OCI-LY7 (cell line): ENCODE data around the gene ZNF746. TPM values are rescaled to one million over a fixed set of nuclear protein-coding genes. Genes with fewer than 3 reads are reported as not detected.

Experiments
- BruUV-seq: library from RNA; stranded (reverse); fragments of 400-500 nt; replicated peaks from 2 replicates; lab custom pipeline; 2021; lab: Mats Ljungman, UMichigan
- CTCF ChIA-PET: fragments of 300-600 bp; sonication (Branson Sonifier 250); formaldehyde crosslinking; loops from one replicate; lab custom pipeline; 2022; ENCODE audit warnings: antibody characterized with exemption; ENCODE audit not compliant: unreplicated experiment; lab: Charles Lee
- POLR2A ChIA-PET: fragments of 300-600 bp; sonication (Branson Sonifier 250); formaldehyde crosslinking; loops from one replicate; lab custom pipeline; 2022; ENCODE audit warnings: antibody characterized with exemption; lab: Charles Lee
- DNase-seq: peaks from one replicate; pipeline ENCODE4 v3.0.0-alpha.2; 2015; ENCODE audit warnings: low spot score
- H2AFZ ChIP-seq: fragments of 200-600 bp; sonication (generic), shearing (Covaris generic); 2 replicates; pipeline ENCODE4 v1.6.1; 2014; ENCODE audit warnings: mild to moderate bottlenecking, antibody characterized with exemption, low read length, moderate library complexity
- H3K27ac ChIP-seq: fragments of 200-600 bp; sonication (generic); 2 replicates; pipeline ENCODE4 v1.5.1; 2014; ENCODE audit warnings: mixed run types, low read depth, mild to moderate bottlenecking, moderate library complexity, low read length, inconsistent platforms; ENCODE audit not compliant: poor library complexity, severe bottlenecking
- H3K36me3 ChIP-seq: fragments of 200-600 bp; sonication (generic); 2 replicates; pipeline ENCODE4 v1.6.1; 2014; ENCODE audit warnings: mild to moderate bottlenecking, antibody characterized with exemption, low read length, moderate library complexity, mixed read lengths; ENCODE audit not compliant: insufficient read depth
- H3K4me1 ChIP-seq: fragments of 200-600 bp; sonication (generic); 2 replicates; pipeline ENCODE4 v1.5.1; 2014; ENCODE audit warnings: mild to moderate bottlenecking, low read length; ENCODE audit not compliant: insufficient read depth, poor library complexity, severe bottlenecking
- H3K4me2 ChIP-seq: fragments of 200-600 bp; sonication (generic); 2 replicates; pipeline ENCODE4 v1.6.1; 2014; ENCODE audit warnings: mild to moderate bottlenecking, low read length
- H3K4me3 ChIP-seq: fragments of 200-600 bp; sonication (generic); 2 replicates; pipeline ENCODE4 v1.5.1; 2014; ENCODE audit warnings: mild to moderate bottlenecking, low read depth, low read length; ENCODE audit not compliant: poor library complexity, severe bottlenecking
- H3K79me2 ChIP-seq: fragments of 200-600 bp; sonication (generic); 2 replicates; pipeline ENCODE4 v1.6.1; 2016; ENCODE audit warnings: low read depth, mild to moderate bottlenecking, low read length, moderate library complexity, mixed read lengths; ENCODE audit not compliant: insufficient read depth
- H3K9me2 ChIP-seq: fragments of 200-600 bp; sonication (generic); 2 replicates; pipeline ENCODE4 v1.6.1; 2016; ENCODE audit warnings: mild to moderate bottlenecking, low read length, mixed read lengths; ENCODE audit not compliant: insufficient read depth
- H3K9me3 ChIP-seq: fragments of 200-600 bp; sonication (generic); 2 replicates; pipeline ENCODE4 v1.6.1; 2014; ENCODE audit warnings: mild to moderate bottlenecking, mixed run types, low read length, mixed read lengths
- H4K20me1 ChIP-seq: fragments of 200-600 bp; sonication (generic); 2 replicates; pipeline ENCODE4 v1.6.1; 2014; ENCODE audit warnings: mild to moderate bottlenecking, antibody characterized with exemption, low read length, moderate library complexity, mixed read lengths; ENCODE audit not compliant: insufficient read depth
- EZH2phosphoT487 ChIP-seq: fragments of 200-600 bp; sonication (generic); IDR thresholded peaks from 2 replicates; pipeline ENCODE4 v1.6.1; 2018; ENCODE audit warnings: low read depth, borderline replicate concordance, mild to moderate bottlenecking, mixed run types, antibody characterized with exemption, low read length, moderate library complexity, mixed read lengths
- intact Hi-C: fragments of 100-400 bp; cut with micrococcal nuclease; formaldehyde crosslinking; loops from one replicate; pipeline ENCODE4 v1.10.0; 2022; ENCODE audit not compliant: unreplicated experiment
- total RNA-seq, 2 experiments: library from RNA; depleted of rRNA in 1 of 2; stranded (reverse); fragments of >200 nt in 1 of 2; shearing (Covaris generic) in 1 of 2; gene quantifications; 2 replicates each; pipeline ENCODE4 v1.2.3, GENCODE V29; 2014 to 2022
- TF ChIP-seq, protein P1 (sequence below): fragments of 200-600 bp; sonication (generic); conservative IDR thresholded peaks from 2 replicates; pipeline ENCODE4 v1.5.1; 2014; ENCODE audit warnings: mild to moderate bottlenecking, antibody characterized with exemption, low read length, moderate library complexity, mixed read lengths

ZNF746 gene
- total RNA-seq, 2 experiments from 2014 or later, result 14.8 to 18.9 TPM

DNA sequence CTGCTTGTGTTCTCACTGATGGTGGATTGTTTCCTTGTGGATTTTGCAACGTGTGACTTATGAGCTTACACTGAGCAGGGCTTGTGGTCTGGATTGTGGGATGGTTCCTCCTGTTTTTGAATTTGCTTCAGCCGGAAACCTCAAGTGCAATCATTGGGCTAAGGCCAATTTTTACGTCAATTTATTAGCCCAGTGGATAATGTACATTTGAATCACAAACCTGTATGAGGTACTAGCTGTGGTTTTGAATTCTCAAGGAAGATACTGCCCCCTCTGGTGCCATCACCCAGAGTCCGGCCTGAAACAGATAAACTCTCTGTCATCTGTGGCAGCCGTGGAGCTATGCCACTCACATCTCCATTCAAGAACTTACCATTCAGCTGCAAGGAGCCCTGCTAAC lies 29.4 kb downstream of the ZNF746 start:
- no peaks in the 10 kb centered on the region for H4K20me1 ChIP-seq
- ChIA-PET POLR2A (interaction anchor here (1.0 kb wide), 1 partner anchor 31 kb away, joined by 4 read pairs; no protein-coding TSS in a partner anchor), CTCF (no interaction called here)
- H3K9me2 ChIP-seq, result no peaks in the 10 kb centered on the region
- no peak for DNase-seq
- intact Hi-C loops, result no loop called here
- H2AFZ ChIP-seq, result no peak overlapping the region
- H3K4me3 ChIP-seq, result no peak overlapping the region
- TF ChIP-seq EZH2phosphoT487, result no peak
- TF ChIP-seq, protein P1, sequence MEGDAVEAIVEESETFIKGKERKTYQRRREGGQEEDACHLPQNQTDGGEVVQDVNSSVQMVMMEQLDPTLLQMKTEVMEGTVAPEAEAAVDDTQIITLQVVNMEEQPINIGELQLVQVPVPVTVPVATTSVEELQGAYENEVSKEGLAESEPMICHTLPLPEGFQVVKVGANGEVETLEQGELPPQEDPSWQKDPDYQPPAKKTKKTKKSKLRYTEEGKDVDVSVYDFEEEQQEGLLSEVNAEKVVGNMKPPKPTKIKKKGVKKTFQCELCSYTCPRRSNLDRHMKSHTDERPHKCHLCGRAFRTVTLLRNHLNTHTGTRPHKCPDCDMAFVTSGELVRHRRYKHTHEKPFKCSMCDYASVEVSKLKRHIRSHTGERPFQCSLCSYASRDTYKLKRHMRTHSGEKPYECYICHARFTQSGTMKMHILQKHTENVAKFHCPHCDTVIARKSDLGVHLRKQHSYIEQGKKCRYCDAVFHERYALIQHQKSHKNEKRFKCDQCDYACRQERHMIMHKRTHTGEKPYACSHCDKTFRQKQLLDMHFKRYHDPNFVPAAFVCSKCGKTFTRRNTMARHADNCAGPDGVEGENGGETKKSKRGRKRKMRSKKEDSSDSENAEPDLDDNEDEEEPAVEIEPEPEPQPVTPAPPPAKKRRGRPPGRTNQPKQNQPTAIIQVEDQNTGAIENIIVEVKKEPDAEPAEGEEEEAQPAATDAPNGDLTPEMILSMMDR, result peak; percentile 34; the same call in 1 of the 2 replicates
- no peaks in the 10 kb centered on the region for H3K4me1 ChIP-seq
- H3K36me3 ChIP-seq, result peaks cover 20% of the 10 kb centered on the region
- peaks cover 11% of the 10 kb centered on the region for H3K9me3 ChIP-seq
- H3K4me2 ChIP-seq, result no peak overlapping the region
- no TSS peak for BruUV-seq
- H3K79me2 ChIP-seq, result no peaks in the 10 kb centered on the region
- H3K27ac ChIP-seq, result no peak overlapping the region

DNA sequence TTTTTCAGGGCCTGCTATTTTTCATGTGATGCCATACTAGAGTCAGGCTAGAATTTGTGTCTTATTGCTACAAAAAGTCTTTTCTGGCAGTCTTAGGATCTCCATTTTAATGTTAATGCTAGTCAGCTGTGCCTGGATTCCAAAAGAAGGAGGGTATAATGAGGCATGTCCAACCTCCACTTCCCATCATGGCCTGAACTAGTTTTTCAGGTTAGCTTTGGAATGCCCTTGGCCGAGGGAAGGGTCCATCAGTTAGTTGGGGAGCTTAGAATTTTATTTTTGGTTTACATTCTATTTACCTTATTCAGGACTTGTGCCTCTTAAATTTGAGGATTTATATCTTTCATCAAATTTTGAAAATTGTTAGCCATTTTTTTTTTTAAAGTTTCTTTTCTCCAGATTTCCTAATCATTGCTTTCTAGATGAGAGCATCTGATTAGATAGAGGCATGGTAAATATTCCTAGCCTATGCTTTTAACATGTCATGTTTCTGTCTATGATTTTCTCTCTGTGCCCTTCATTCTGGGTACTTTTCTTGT lies 30.2 kb downstream of the ZNF746 start:
- TF ChIP-seq, protein P1, result no peak
- no peak for TF ChIP-seq EZH2phosphoT487
- Histone ChIP-seq H3K79me2 (no peaks in the 10 kb centered on the region), H2AFZ (no peak overlapping the region), H3K4me2 (no peak overlapping the region), H3K36me3 (peaks cover 12% of the 10 kb centered on the region), H3K27ac (no peak overlapping the region), H4K20me1 (no peaks in the 10 kb centered on the region), H3K4me1 (no peaks in the 10 kb centered on the region), H3K9me3 (peaks cover 11% of the 10 kb centered on the region), H3K9me2 (no peaks in the 10 kb centered on the region), H3K4me3 (no peak overlapping the region)
- no TSS peak for BruUV-seq
- ChIA-PET POLR2A (interaction anchor here (0.7 kb wide), 1 partner anchor 400 kb away, joined by 3 read pairs; no protein-coding TSS in a partner anchor), CTCF (no interaction called here)
- DNase-seq, result no peak
- intact Hi-C loops, result no loop called here

DNA sequence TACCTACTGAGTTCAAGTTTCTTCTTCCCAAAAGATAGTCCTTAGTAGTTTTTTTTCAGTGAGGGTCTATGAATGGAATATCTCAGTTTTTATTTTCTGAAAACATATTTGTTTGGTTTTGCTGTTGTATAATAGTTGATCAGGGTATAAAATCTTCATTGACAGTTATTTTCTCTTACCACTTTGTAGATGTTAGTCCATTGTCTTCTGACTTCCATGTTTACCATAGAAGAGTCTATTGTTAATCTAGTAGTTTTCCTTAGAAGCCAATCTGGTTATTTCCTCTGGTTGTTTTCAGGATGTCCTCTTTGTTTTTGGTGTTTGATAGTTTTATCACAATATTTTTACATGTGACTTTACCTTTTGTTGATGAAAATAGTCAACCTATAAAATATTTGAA lies 31.2 kb downstream of the ZNF746 start:
- Histone ChIP-seq H2AFZ (no peak overlapping the region), H3K4me1 (no peaks in the 10 kb centered on the region), H3K9me3 (peaks cover 11% of the 10 kb centered on the region), H3K4me2 (no peak overlapping the region), H3K27ac (no peak overlapping the region), H3K36me3 (peaks cover 1% of the 10 kb centered on the region), H4K20me1 (no peaks in the 10 kb centered on the region), H3K9me2 (no peaks in the 10 kb centered on the region), H3K79me2 (no peaks in the 10 kb centered on the region), H3K4me3 (no peak overlapping the region)
- TF ChIP-seq EZH2phosphoT487, result no peak
- TF ChIP-seq, protein P1, result no peak
- ChIA-PET POLR2A (interaction anchor here (0.6 kb wide), 1 partner anchor 195 kb away, joined by 4 read pairs; no protein-coding TSS in a partner anchor), CTCF (no interaction called here)
- BruUV-seq, result no TSS peak
- intact Hi-C loops, result no loop called here
- DNase-seq, result no peak
